Stimulated activated naive CD8-positive, alpha-beta T cell treated with anti-CD3 and anti-CD28 coated beads, Interleukin-15, amount 100 ng/mL, for 72 hours (primary cell): Measurements from ENCODE around the gene CALN1.
A peak's percentile ranks its signal among the peaks of the same experiment; 100 is the strongest.

ENCODE experiments used
- ATAC-seq: fragments of 150-1000 bp; cut with Tn5 transposase; 2 replicates; pipeline ENCODE4 v1.10.0; 2021; ENCODE audit warnings: mild to moderate bottlenecking, moderate library complexity
- DNase-seq, 2 donors: peaks; one replicate each; pipeline ENCODE4 v3.0.0; 2021 to 2022
- H3K27ac Mint-ChIP-seq, 2 donors: one replicate each; pipeline ENCODE4 v1.8.0; 2022; ENCODE audit warnings: mild to moderate bottlenecking in 2 of 2, mixed read lengths in 2 of 2, moderate library complexity in 2 of 2
- H3K27me3 Mint-ChIP-seq: one replicate; pipeline ENCODE4 v1.8.0; 2022; ENCODE audit warnings: mixed read lengths
- H3K4me1 Mint-ChIP-seq: one replicate; pipeline ENCODE4 v1.8.0; 2022; ENCODE audit warnings: mild to moderate bottlenecking, mixed read lengths
- H3K4me3 Mint-ChIP-seq, 2 donors: one replicate each; pipeline ENCODE4 v1.8.0; 2022; ENCODE audit warnings: mild to moderate bottlenecking in 2 of 2, mixed read lengths in 2 of 2, moderate library complexity in 1 of 2
- H3K9me3 Mint-ChIP-seq, 2 donors: one replicate each; pipeline ENCODE4 v1.8.0; 2022; ENCODE audit warnings: mixed read lengths in 2 of 2

The CALN1 gene

GRCh38 chr7:72058579-72058978, 353.6 kb downstream of the CALN1 start:
- no peaks in the 10 kb centered on the region for H3K27me3 Mint-ChIP-seq
- H3K9me3 Mint-ChIP-seq: peaks cover 15 to 30% of the 10 kb centered on the region in 2 donors
- DNase-seq (no peak), ATAC-seq (no peak)
- no peak overlapping the region for H3K27ac Mint-ChIP-seq
- no peaks in the 10 kb centered on the region for H3K4me1 Mint-ChIP-seq
- H3K4me3 Mint-ChIP-seq: no peak overlapping the region

GRCh38 chr7:72057796-72058195, 354.3 kb downstream of the CALN1 start:
- Mint-ChIP-seq H3K27ac (no peak overlapping the region), H3K4me3 (no peak overlapping the region), H3K27me3 (no peaks in the 10 kb centered on the region), H3K9me3 (peaks cover 15 to 30% of the 10 kb centered on the region in 2 donors), H3K4me1 (no peaks in the 10 kb centered on the region)
- ATAC-seq (no peak), DNase-seq (no peak)

- Mint-ChIP-seq H3K4me1 (no peaks in the 10 kb centered on the region), H3K4me3 (no peak overlapping the region), H3K27ac (no peak overlapping the region), H3K27me3 (no peaks in the 10 kb centered on the region), H3K9me3 (peaks cover 15 to 30% of the 10 kb centered on the region in 2 donors)
- ATAC-seq (no peak), DNase-seq (no peak)
Observed at GRCh38 chr7:72057231-72057630, 354.9 kb downstream of the CALN1 start.

- H3K9me3 Mint-ChIP-seq: peaks cover 6 to 20% of the 10 kb centered on the region in 2 donors
- no peak overlapping the region for H3K4me3 Mint-ChIP-seq
- ATAC-seq (no peak), DNase-seq (no peak)
- H3K4me1 Mint-ChIP-seq: no peaks in the 10 kb centered on the region
- no peaks in the 10 kb centered on the region for H3K27me3 Mint-ChIP-seq
- no peak overlapping the region for H3K27ac Mint-ChIP-seq
Observed at GRCh38 chr7:72055426-72055825, 356.7 kb downstream of the CALN1 start.

GRCh38 chr7:72053292-72053691, 358.8 kb downstream of the CALN1 start:
- no peaks in the 10 kb centered on the region for H3K27me3 Mint-ChIP-seq
- ATAC-seq (no peak), DNase-seq (no peak)
- H3K4me3 Mint-ChIP-seq: no peak overlapping the region
- H3K4me1 Mint-ChIP-seq: no peaks in the 10 kb centered on the region
- no peak overlapping the region for H3K27ac Mint-ChIP-seq
- peaks cover 9 to 14% of the 10 kb centered on the region in 2 donors for H3K9me3 Mint-ChIP-seq

- no peak for DNase-seq
- no peaks in the 10 kb centered on the region for H3K4me1 Mint-ChIP-seq
- ATAC-seq: no peak
- H3K4me3 Mint-ChIP-seq: no peak overlapping the region
- H3K27ac Mint-ChIP-seq: no peak overlapping the region
- peaks cover 3 to 4% of the 10 kb centered on the region in 2 donors for H3K9me3 Mint-ChIP-seq
- no peaks in the 10 kb centered on the region for H3K27me3 Mint-ChIP-seq
Observed at GRCh38 chr7:72048420-72048819, 363.7 kb downstream of the CALN1 start.

- peaks cover 4 to 21% of the 10 kb centered on the region in 2 donors for H3K9me3 Mint-ChIP-seq
- H3K4me3 Mint-ChIP-seq: no peak overlapping the region
- DNase-seq (no peak), ATAC-seq (no peak)
- no peaks in the 10 kb centered on the region for H3K4me1 Mint-ChIP-seq
- no peak overlapping the region for H3K27ac Mint-ChIP-seq
- no peaks in the 10 kb centered on the region for H3K27me3 Mint-ChIP-seq
Observed at GRCh38 chr7:72042855-72043254, 369.3 kb downstream of the CALN1 start.

GRCh38 chr7:72040641-72041040, 371.5 kb downstream of the CALN1 start:
- peaks cover 10 to 26% of the 10 kb centered on the region in 2 donors for H3K9me3 Mint-ChIP-seq
- ATAC-seq (no peak), DNase-seq (no peak)
- no peak overlapping the region for H3K27ac Mint-ChIP-seq
- no peaks in the 10 kb centered on the region for H3K27me3 Mint-ChIP-seq
- no peaks in the 10 kb centered on the region for H3K4me1 Mint-ChIP-seq
- no peak overlapping the region for H3K4me3 Mint-ChIP-seq

- no peaks in the 10 kb centered on the region for H3K4me1 Mint-ChIP-seq
- H3K4me3 Mint-ChIP-seq: no peak overlapping the region
- DNase-seq: no peak
- H3K9me3 Mint-ChIP-seq: peaks cover 10 to 30% of the 10 kb centered on the region in 2 donors
- H3K27me3 Mint-ChIP-seq: no peaks in the 10 kb centered on the region
- no peak for ATAC-seq
- peak overlapping the region in 1 of 2 donors; percentile 80 for H3K27ac Mint-ChIP-seq
Observed at GRCh38 chr7:72039460-72039859, 372.7 kb downstream of the CALN1 start.

- Mint-ChIP-seq H3K4me3 (no peak overlapping the region), H3K4me1 (no peaks in the 10 kb centered on the region), H3K9me3 (peaks cover 14 to 33% of the 10 kb centered on the region in 2 donors), H3K27me3 (no peaks in the 10 kb centered on the region), H3K27ac (no peak overlapping the region)
- DNase-seq (no peak), ATAC-seq (no peak)
Observed at GRCh38 chr7:72038022-72038732, 374.0 kb downstream of the CALN1 start.

GRCh38 chr7:72037516-72037915, 374.6 kb downstream of the CALN1 start:
- Mint-ChIP-seq H3K4me3 (no peak overlapping the region), H3K27me3 (no peaks in the 10 kb centered on the region), H3K4me1 (no peaks in the 10 kb centered on the region), H3K9me3 (peaks cover 14 to 35% of the 10 kb centered on the region in 2 donors), H3K27ac (no peak overlapping the region)
- DNase-seq (no peak), ATAC-seq (no peak)

- ATAC-seq: no peak
- Mint-ChIP-seq H3K4me1 (no peaks in the 10 kb centered on the region), H3K4me3 (no peak overlapping the region), H3K27ac (no peak overlapping the region), H3K27me3 (no peaks in the 10 kb centered on the region), H3K9me3 (peaks cover 10 to 20% of the 10 kb centered on the region in 2 donors)
- DNase-seq: no peak
Observed at GRCh38 chr7:72035266-72035665, 376.9 kb downstream of the CALN1 start.

GRCh38 chr7:72032934-72033333, 379.2 kb downstream of the CALN1 start:
- Mint-ChIP-seq H3K27me3 (no peaks in the 10 kb centered on the region), H3K9me3 (peaks cover 10 to 20% of the 10 kb centered on the region in 2 donors), H3K4me3 (no peak overlapping the region), H3K27ac (peak overlapping the region in 1 of 2 donors; percentile 22), H3K4me1 (no peaks in the 10 kb centered on the region)
- ATAC-seq (no peak), DNase-seq (no peak)

GRCh38 chr7:72030994-72031667, 381.0 kb downstream of the CALN1 start:
- Mint-ChIP-seq H3K9me3 (peaks cover 6 to 20% of the 10 kb centered on the region in 2 donors), H3K4me1 (no peaks in the 10 kb centered on the region), H3K27ac (no peak overlapping the region), H3K4me3 (no peak overlapping the region), H3K27me3 (no peaks in the 10 kb centered on the region)
- ATAC-seq: no peak
- no peak for DNase-seq

GRCh38 chr7:72028267-72028666, 383.9 kb downstream of the CALN1 start:
- Mint-ChIP-seq H3K4me3 (no peak overlapping the region), H3K27ac (no peak overlapping the region), H3K27me3 (no peaks in the 10 kb centered on the region), H3K4me1 (no peaks in the 10 kb centered on the region), H3K9me3 (peaks cover 5 to 10% of the 10 kb centered on the region in 2 donors)
- DNase-seq (no peak), ATAC-seq (no peak)

GRCh38 chr7:72025381-72025960, 386.7 kb downstream of the CALN1 start:
- no peak for ATAC-seq
- no peak overlapping the region for H3K4me3 Mint-ChIP-seq

More at GRCh38 chr7:72025381-72025960, 386.7 kb downstream of the CALN1 start:
- DNase-seq: no peak
- Mint-ChIP-seq H3K4me1 (no peaks in the 10 kb centered on the region), H3K9me3 (peaks cover 14 to 24% of the 10 kb centered on the region in 2 donors), H3K27ac (no peak overlapping the region), H3K27me3 (no peaks in the 10 kb centered on the region)
